GM21576 (cell line): ENCODE results near the gene SCAPER.
"Not testable (repeated sequence)": the region's sequence is repeated elsewhere in the genome, so short reads cannot be mapped to it uniquely, and the experiment has no call there.

Experiments
- ATAC-seq: cut with Tn5 transposase; IDR thresholded peaks from one replicate; pipeline ENCODE4 v1.9.1; 2021; ENCODE audit warnings: mild to moderate bottlenecking, moderate library complexity; ENCODE audit not compliant: unreplicated experiment

The SCAPER gene

GRCh38 chr15:76328106-76328696 is 576.9 kb downstream of the SCAPER start:
- no peak for ATAC-seq

- ATAC-seq: no peak
Observed at GRCh38 chr15:76327191-76328105, 577.7 kb downstream of the SCAPER start.

GRCh38 chr15:76325704-76326103 is 579.4 kb downstream of the SCAPER start:
- ATAC-seq: no peak

- no peak for ATAC-seq
Observed at GRCh38 chr15:76324066-76324465, 581.1 kb downstream of the SCAPER start.

- ATAC-seq: no peak
Observed at GRCh38 chr15:76321602-76322001, 583.5 kb downstream of the SCAPER start.

GRCh38 chr15:76321171-76321570 is 584.0 kb downstream of the SCAPER start:
- ATAC-seq: no peak

GRCh38 chr15:76320012-76320411 is 585.1 kb downstream of the SCAPER start:
- no peak for ATAC-seq

- no peak for ATAC-seq
Observed at GRCh38 chr15:76313731-76314130, 591.4 kb downstream of the SCAPER start.

- ATAC-seq: not testable (repeated sequence)
Observed at GRCh38 chr15:76313175-76313567, 592.0 kb downstream of the SCAPER start.

- ATAC-seq: no peak
Observed at GRCh38 chr15:76312540-76313174, 592.5 kb downstream of the SCAPER start.

GRCh38 chr15:76311100-76311953 is 593.8 kb downstream of the SCAPER start, which contains the start of gene ETFA:
ETFA (minus strand) TSS chr15:76311469; CDS start chr15:76311388, 81 bp downstream.
- ATAC-seq: peak; percentile 94

GRCh38 chr15:76310475-76311099 is 594.6 kb downstream of the SCAPER start:
- no peak for ATAC-seq

GRCh38 chr15:76309601-76310330 is 595.4 kb downstream of the SCAPER start:
- ATAC-seq: no peak

GRCh38 chr15:76303909-76304308 is 601.2 kb downstream of the SCAPER start:
- no peak for ATAC-seq

GRCh38 chr15:76299786-76300185 is 605.4 kb downstream of the SCAPER start:
- no peak for ATAC-seq

- ATAC-seq: no peak
Observed at GRCh38 chr15:76298986-76299385, 606.2 kb downstream of the SCAPER start.

- not testable (repeated sequence) for ATAC-seq
Observed at GRCh38 chr15:76297951-76298350, 607.2 kb downstream of the SCAPER start.
